ENCODE results near the gene ERCC6L2. TPM values are rescaled to one million over a fixed set of nuclear protein-coding genes. Genes with fewer than 3 reads are reported as not detected.

ERCC6L2 gene
- total RNA-seq, 1 donor: 28.3 TPM

GRCh38 chr9:95910770-95911340 is 35.4 kb downstream of the ERCC6L2 start:
- DNase-seq (ENCODE audit: low read depth in 2 of 3, low spot score in 2 of 3): no peak

- DNase-seq (ENCODE audit: low read depth in 2 of 3, low spot score in 2 of 3): no peak
Observed at GRCh38 chr9:95912773-95913172, 37.3 kb downstream of the ERCC6L2 start.

- DNase-seq (ENCODE audit: low read depth in 2 of 3, low spot score in 2 of 3): no peak
Observed at GRCh38 chr9:95920017-95920416, 44.5 kb downstream of the ERCC6L2 start.

GRCh38 chr9:95923794-95924193 is 48.3 kb downstream of the ERCC6L2 start:
- DNase-seq (ENCODE audit: low read depth in 2 of 3, low spot score in 2 of 3): no peak

- DNase-seq (ENCODE audit: low read depth in 2 of 3, low spot score in 2 of 3): no peak
Observed at GRCh38 chr9:95924987-95925386, 49.5 kb downstream of the ERCC6L2 start.

- DNase-seq (ENCODE audit: low read depth in 2 of 3, low spot score in 2 of 3): no peak
Observed at GRCh38 chr9:95927271-95928004, 51.9 kb downstream of the ERCC6L2 start.

DNA sequence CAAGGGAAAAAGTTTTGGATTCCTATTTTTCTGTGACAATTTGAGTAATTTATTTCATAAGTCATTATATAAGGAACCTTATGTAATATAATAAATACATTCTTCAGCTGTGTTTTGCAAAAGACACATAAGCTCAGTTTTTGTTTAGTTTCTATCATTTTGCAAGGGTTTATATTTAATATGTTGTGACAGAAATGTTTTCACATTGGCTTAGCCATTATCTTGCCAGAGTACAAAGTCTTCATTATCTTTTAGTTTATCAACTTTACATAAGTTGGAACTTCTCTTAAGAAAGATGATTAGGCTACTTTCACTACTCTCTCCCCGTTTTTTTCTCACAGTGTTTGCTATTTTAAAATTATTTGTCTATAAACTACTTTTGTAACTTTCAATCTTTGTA is 54.8 kb downstream of the ERCC6L2 start:
- DNase-seq (ENCODE audit: low read depth in 2 of 3, low spot score in 2 of 3): no peak

GRCh38 chr9:95935861-95936578 is 60.5 kb downstream of the ERCC6L2 start:
- no peak for DNase-seq (ENCODE audit: low read depth in 2 of 3, low spot score in 2 of 3)

DNA sequence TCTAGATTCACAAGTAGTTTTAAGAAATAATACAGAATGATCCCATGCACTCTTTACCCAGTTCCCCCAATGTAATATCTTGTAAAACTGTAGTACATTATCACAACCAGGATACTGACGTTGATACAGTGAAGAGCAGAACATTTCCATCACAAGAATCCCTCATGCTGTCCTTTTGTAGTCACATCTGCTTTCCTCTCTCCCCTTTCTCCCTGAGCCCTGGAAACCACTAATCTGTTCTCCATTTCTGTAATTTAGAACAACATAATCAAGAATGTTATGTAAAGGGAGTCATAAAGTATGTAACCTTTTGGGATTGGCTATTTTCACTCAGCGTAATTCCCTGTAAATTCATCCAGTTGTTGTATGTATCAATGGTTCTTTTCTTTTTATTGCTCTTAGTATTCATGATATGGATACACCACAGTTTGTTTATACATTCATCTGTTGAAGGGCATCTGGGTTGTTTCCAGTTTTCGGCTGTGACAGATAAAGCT is 61.1 kb downstream of the ERCC6L2 start:
- DNase-seq (ENCODE audit: low read depth in 2 of 3, low spot score in 2 of 3): no peak

GRCh38 chr9:95937131-95937530 is 61.6 kb downstream of the ERCC6L2 start:
- DNase-seq (ENCODE audit: low read depth in 2 of 3, low spot score in 2 of 3): no peak

DNA sequence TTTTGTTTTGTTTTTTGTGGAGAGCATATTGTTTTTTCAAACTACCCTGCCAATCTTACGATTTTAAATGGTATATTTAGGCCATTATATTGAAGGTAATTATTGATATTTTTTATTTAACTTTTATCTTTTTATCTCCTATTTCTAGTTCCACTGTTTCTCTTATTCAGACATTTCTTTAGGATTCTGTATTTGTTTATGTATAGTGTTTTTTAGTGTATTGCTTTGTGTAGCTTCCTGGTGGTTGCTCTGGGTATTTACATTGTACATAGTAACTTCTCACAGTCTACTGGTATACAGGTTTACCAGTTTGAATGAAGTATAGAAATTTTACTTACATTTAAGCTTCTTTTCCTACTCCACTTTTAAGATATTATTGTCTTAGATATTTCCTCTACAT is 63.2 kb downstream of the ERCC6L2 start:
- no peak for DNase-seq (ENCODE audit: low read depth in 2 of 3, low spot score in 2 of 3)

GRCh38 chr9:95939472-95939871 is 64.0 kb downstream of the ERCC6L2 start:
- no peak for DNase-seq (ENCODE audit: low read depth in 2 of 3, low spot score in 2 of 3)

DNA sequence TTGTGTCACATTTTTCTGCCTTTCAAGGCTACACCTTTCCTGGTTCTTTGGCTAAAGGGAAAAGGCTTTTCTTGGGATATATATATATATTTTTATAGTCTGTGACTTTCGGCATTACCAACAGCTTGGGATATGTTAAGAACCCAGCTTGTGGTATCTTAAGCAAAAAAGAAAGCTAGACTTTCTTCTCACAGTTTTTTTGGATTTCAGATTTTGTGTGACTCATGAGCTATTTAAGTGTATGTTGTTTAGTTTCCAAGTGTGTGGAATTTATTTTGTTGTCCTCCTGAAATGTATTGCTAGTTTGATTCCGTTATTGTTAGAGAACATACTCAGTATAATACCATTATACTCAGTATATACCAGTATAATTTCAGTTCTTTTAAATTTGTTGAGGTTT is 64.8 kb downstream of the ERCC6L2 start:
- DNase-seq (ENCODE audit: low read depth in 2 of 3, low spot score in 2 of 3): no peak

- no peak for DNase-seq (ENCODE audit: low read depth in 2 of 3, low spot score in 2 of 3)
Observed at GRCh38 chr9:95942016-95942415, 66.5 kb downstream of the ERCC6L2 start.

GRCh38 chr9:95947118-95947517 is 71.6 kb downstream of the ERCC6L2 start:
- DNase-seq (ENCODE audit: low read depth in 2 of 3, low spot score in 2 of 3): no peak

DNA sequence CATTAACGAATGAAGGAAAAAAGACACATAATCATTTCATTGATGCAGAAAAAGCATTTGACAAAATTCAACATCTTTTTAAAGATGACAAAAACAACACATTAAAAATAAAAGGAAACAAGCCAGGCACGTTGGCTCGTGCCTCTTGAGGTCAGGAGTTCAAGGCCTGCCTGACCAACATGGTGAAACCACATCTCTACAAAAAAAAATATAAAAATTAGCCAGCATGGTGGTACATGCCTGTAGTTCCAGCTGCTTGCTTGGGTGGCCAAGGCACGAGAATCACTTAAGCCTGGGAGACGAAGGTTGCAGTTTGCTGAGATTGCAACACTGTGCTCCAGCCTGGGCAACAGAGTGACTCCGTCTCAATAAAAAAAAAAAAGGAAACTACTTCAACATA is 77.0 kb downstream of the ERCC6L2 start:
- no peak for DNase-seq (ENCODE audit: low read depth in 2 of 3, low spot score in 2 of 3)

DNA sequence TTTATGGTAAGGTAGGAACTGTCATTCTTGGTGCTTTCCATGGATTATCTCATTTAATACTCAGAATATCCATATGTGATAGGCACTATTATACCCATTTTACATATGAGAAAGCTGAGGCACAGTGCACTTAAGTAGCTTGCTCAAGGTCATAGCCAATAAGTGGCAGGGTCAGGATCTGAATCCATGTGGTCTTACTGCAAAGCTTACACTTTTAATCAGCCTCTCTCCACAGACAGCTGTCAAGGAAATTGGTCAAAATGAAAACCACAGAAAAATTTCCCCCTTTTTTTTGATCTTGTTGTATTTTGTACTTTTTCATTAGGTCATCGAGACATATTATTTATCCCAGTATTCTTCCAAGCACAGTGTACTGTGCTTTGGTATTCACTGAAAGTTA is 78.5 kb downstream of the ERCC6L2 start:
- no peak for DNase-seq (ENCODE audit: low read depth in 2 of 3, low spot score in 2 of 3)

- no peak for DNase-seq (ENCODE audit: low read depth in 2 of 3, low spot score in 2 of 3)
Observed at GRCh38 chr9:95954940-95955339, 79.4 kb downstream of the ERCC6L2 start.

DNA sequence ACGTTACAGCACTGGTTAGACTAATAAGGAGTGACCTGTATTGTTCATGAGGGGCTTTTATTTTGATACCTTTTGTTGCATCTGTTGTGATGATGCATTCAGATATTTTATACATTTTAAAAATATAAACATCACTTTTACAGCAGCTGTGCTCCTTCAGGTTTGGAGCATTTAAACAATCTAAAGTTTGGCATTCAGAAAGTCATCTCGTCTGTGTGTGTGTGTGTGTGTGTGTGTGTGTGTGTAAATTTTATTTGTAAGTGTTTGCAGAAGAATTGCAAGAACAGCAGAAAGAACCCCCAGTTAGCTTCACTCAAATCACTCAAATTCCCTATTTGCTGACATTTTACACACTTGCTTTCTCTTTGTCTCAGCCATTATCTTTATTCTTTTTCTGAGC is 87.4 kb downstream of the ERCC6L2 start:
- DNase-seq (ENCODE audit: low read depth in 2 of 3, low spot score in 2 of 3): no peak

- DNase-seq (ENCODE audit: low read depth in 2 of 3, low spot score in 2 of 3): no peak
Observed at GRCh38 chr9:95963659-95964058, 88.2 kb downstream of the ERCC6L2 start.

DNA sequence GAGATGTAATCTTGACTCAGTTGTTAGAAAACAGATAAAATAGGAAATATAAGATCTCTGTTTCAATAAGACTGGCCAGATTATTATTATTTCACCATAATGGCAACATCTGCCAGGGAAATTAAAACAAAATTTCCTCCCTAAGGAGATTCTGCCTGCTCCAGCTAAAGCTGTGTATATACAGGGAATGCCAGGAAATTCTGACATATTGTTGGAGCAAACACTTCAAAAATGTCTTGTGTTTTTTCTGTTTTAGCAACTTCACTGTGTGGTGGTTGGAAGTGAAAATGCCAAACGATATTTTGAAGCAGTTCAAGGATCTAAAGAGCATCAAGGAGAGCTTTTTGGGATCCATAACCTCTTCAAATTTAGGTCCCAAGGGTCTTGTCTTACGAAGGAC is 90.8 kb downstream of the ERCC6L2 start:
- DNase-seq (ENCODE audit: low read depth in 2 of 3, low spot score in 2 of 3): no peak

- no peak for DNase-seq (ENCODE audit: low read depth in 2 of 3, low spot score in 2 of 3)
Observed at GRCh38 chr9:95970317-95970716, 94.8 kb downstream of the ERCC6L2 start.

All from hematopoietic multipotent progenitor cell (in vitro differentiated cells).